ENCODE data around the gene CFAP61.

- TF ChIP-seq CTCF (conservative IDR thresholded peaks at IDR 0.05; ENCODE audit: low read length) = no peak
- TF ChIP-seq EZH2phosphoT487 (IDR thresholded peaks at IDR 0.05; ENCODE audit: borderline replicate concordance) = no peak
Measured at GRCh38 chr20:20070871-20071726, 18.8 kb downstream of the CFAP61 start.

All from Loucy (cell line).